Neuron (in vitro differentiated cells): ENCODE data around the gene CEL.
"Not testable (repeated sequence)": the region's sequence is repeated elsewhere in the genome, so short reads cannot be mapped to it uniquely, and the experiment has no call there.

ENCODE experiments used
- H2AFZ ChIP-seq: one replicate; pipeline ENCODE4 v1.6.1; 2013; ENCODE audit warnings: low read depth, mild to moderate bottlenecking, inconsistent platforms, low read length, moderate library complexity
- H3K27me3 ChIP-seq: one replicate; pipeline ENCODE4 v1.6.1; 2013; ENCODE audit warnings: low read length; ENCODE audit not compliant: insufficient read depth
- H3K36me3 ChIP-seq: one replicate; pipeline ENCODE4 v1.6.1; 2013; ENCODE audit warnings: low read length; ENCODE audit not compliant: insufficient read depth
- H3K4me1 ChIP-seq: one replicate; pipeline ENCODE4 v1.6.1; 2013; ENCODE audit warnings: low read length; ENCODE audit not compliant: insufficient read depth
- H3K4me3 ChIP-seq: 2 replicates; pipeline ENCODE4 v1.5.1; 2013; ENCODE audit warnings: mild to moderate bottlenecking, low read length, moderate library complexity
- H3K9me3 ChIP-seq: one replicate; pipeline ENCODE4 v1.6.1; 2013; ENCODE audit warnings: low read length

Gene CEL

DNA sequence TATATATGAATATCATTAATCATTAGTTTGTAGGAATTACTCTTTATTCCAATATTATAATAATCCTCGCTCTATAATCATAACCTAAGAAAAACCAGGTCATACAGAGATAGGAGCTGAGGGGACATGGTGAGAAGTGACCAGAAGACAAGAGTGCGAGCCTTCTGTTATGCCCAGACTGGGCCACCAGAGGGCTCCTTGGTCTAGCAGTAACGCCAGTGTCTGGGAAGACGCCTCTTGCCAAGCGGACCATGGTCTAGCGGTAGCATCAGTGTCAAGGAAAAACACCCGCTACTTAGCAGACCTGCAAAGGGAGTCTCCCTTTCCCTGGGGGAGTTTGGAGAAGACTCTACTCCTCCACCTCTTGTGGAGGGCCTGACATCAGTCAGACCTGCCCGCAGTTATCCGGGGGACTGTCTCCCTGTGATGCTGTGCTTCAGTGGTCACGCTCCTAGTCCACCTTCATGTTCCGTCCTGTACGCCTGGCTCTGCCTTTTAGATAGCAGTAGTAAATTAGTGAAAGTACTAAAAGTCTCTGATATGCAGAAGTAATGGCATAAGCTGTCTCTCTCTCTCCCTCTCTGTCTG lies 20.8 kb upstream of the CEL start:
- H3K27me3 ChIP-seq, H2AFZ ChIP-seq, H3K4me3 ChIP-seq, H3K4me1 ChIP-seq: not testable (repeated sequence)
- peaks cover 12% of the 10 kb centered on the region for H3K9me3 ChIP-seq
- peaks cover 53% of the 10 kb centered on the region for H3K36me3 ChIP-seq

DNA sequence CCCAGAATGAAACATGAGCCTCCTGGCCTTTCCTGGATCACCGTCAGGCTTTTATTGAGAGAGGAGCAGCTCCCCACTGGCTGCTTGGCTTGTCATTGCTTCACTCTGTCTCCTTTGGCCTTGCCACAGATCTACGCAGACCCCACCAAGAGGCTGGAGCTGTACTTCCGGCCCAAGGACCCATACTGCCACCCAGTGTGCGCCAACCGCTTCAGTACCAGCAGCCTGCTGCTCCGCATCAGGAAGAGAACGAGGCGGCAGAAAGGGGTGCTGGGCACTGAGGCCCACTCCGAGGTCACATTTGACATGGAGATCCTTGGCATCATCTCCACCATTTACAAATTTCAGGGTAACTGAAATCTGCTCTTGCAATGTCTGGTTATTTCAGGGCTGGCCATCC lies 19.8 kb upstream of the CEL start:
- Histone ChIP-seq H3K9me3 (peaks cover 4% of the 10 kb centered on the region), H3K4me1 (no peaks in the 10 kb centered on the region), H3K4me3 (no peak overlapping the region), H3K27me3 (no peaks in the 10 kb centered on the region), H3K36me3 (peaks cover 60% of the 10 kb centered on the region), H2AFZ (no peak overlapping the region)

- Histone ChIP-seq H3K4me1 (no peaks in the 10 kb centered on the region), H3K36me3 (peaks cover 61% of the 10 kb centered on the region), H2AFZ (no peak overlapping the region), H3K4me3 (no peak overlapping the region), H3K9me3 (peaks cover 2% of the 10 kb centered on the region), H3K27me3 (no peaks in the 10 kb centered on the region)
Observed at GRCh38 chr9:133042676-133043075, 19.1 kb upstream of the CEL start.

- no peaks in the 10 kb centered on the region for H3K9me3 ChIP-seq
- H3K4me3 ChIP-seq, result no peak overlapping the region
- no peak overlapping the region for H2AFZ ChIP-seq
- H3K4me1 ChIP-seq, result no peaks in the 10 kb centered on the region
- H3K27me3 ChIP-seq, result no peaks in the 10 kb centered on the region
- H3K36me3 ChIP-seq, result peaks cover 66% of the 10 kb centered on the region
Observed at GRCh38 chr9:133043449-133044035, 18.2 kb upstream of the CEL start.

- H2AFZ ChIP-seq, result no peak overlapping the region
- no peaks in the 10 kb centered on the region for H3K27me3 ChIP-seq
- no peaks in the 10 kb centered on the region for H3K9me3 ChIP-seq
- H3K4me1 ChIP-seq, result no peaks in the 10 kb centered on the region
- peaks cover 72% of the 10 kb centered on the region for H3K36me3 ChIP-seq
- no peak overlapping the region for H3K4me3 ChIP-seq
Observed at GRCh38 chr9:133044125-133044524, 17.7 kb upstream of the CEL start.

- no peaks in the 10 kb centered on the region for H3K4me1 ChIP-seq
- no peaks in the 10 kb centered on the region for H3K27me3 ChIP-seq
- no peak overlapping the region for H3K4me3 ChIP-seq
- H3K9me3 ChIP-seq, result no peaks in the 10 kb centered on the region
- H3K36me3 ChIP-seq, result peaks cover 77% of the 10 kb centered on the region
- no peak overlapping the region for H2AFZ ChIP-seq
Observed at GRCh38 chr9:133044661-133045060, 17.1 kb upstream of the CEL start.

- Histone ChIP-seq H3K36me3 (peaks cover 79% of the 10 kb centered on the region), H3K9me3 (no peaks in the 10 kb centered on the region)
Observed at GRCh38 chr9:133045132-133045531, 16.6 kb upstream of the CEL start.

GRCh38 chr9:133046196-133046899 lies 15.4 kb upstream of the CEL start:
- no peak overlapping the region for H3K4me3 ChIP-seq
- no peaks in the 10 kb centered on the region for H3K27me3 ChIP-seq
- H3K9me3 ChIP-seq, result no peaks in the 10 kb centered on the region
- peaks cover 88% of the 10 kb centered on the region for H3K36me3 ChIP-seq
- H2AFZ ChIP-seq, result no peak overlapping the region
- H3K4me1 ChIP-seq, result no peaks in the 10 kb centered on the region

More at GRCh38 chr9:133045132-133045531, 16.6 kb upstream of the CEL start:
- Histone ChIP-seq H3K4me1 (no peaks in the 10 kb centered on the region), H3K4me3 (no peak overlapping the region), H2AFZ (no peak overlapping the region), H3K27me3 (no peaks in the 10 kb centered on the region)

DNA sequence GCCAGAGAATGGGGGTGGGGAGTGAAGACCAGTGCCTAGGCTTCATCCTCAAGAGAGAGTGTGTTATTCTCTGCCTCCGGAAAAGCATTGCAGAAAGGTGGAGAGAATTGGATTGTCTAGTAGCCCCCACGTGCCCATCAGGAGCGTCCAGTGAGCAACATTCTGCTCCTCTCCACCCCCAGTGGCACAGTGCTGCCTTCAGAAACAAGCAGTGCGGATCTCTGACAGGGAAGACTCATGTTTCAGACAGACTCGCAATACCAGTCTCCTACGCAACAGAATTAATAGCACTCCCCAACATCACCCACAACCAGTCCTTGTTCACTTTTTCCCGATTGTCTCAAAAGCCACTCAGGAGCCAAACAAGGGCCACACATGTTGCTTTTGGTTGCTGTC lies 14.9 kb upstream of the CEL start:
- Histone ChIP-seq H3K27me3 (no peaks in the 10 kb centered on the region), H2AFZ (no peak overlapping the region), H3K4me1 (no peaks in the 10 kb centered on the region), H3K9me3 (no peaks in the 10 kb centered on the region), H3K4me3 (no peak overlapping the region), H3K36me3 (peaks cover 91% of the 10 kb centered on the region)

DNA sequence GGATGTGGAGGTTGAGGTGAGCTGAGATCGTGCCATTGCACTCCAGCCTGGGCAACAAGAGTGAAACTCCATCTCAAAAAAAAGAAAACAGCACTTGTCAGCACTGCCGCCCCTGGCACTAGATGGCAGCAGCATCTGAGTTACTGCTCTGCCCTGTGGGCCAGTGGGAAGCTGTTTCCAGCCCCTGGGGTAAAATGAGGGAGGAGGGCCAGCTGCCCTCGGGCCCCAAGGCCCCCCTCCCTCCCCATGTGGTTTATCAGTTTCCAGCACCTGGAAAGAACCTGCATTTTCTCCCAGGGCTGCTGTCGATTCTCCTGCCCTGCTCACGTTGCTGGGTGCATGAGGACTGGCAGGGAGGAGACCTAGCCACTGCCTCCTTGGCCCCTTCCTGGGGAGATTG lies 13.2 kb upstream of the CEL start:
- Histone ChIP-seq H3K27me3 (no peaks in the 10 kb centered on the region), H3K9me3 (no peaks in the 10 kb centered on the region), H3K4me3 (no peak overlapping the region), H3K4me1 (no peaks in the 10 kb centered on the region), H2AFZ (no peak overlapping the region), H3K36me3 (peaks cover 85% of the 10 kb centered on the region)

GRCh38 chr9:133049043-133049442 lies 12.7 kb upstream of the CEL start:
- no peaks in the 10 kb centered on the region for H3K4me1 ChIP-seq
- H3K9me3 ChIP-seq, result no peaks in the 10 kb centered on the region
- no peaks in the 10 kb centered on the region for H3K27me3 ChIP-seq
- peaks cover 83% of the 10 kb centered on the region for H3K36me3 ChIP-seq
- no peak overlapping the region for H3K4me3 ChIP-seq
- H2AFZ ChIP-seq, result no peak overlapping the region

DNA sequence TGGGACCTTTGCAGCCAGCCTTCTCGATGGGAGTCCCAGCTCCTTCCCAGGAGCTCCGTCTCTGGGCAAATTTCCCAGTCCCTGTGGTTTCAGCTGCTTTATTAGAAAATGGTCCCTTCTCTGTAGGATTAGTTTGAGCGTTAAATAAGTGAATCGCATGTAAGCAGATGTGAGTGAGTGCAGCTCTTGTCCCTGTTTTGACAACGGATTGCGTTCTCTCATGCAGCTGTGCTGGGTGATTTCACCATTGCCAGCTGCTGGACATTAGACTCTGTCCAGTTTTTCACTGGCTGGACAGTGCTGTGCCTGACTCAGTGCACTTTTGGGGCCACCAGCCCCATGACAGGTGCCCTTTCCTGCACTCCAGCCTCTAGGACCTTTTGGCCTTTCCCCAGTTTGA lies 11.6 kb upstream of the CEL start:
- Histone ChIP-seq H3K4me1 (no peaks in the 10 kb centered on the region), H3K4me3 (no peak overlapping the region), H3K9me3 (no peaks in the 10 kb centered on the region), H2AFZ (no peak overlapping the region), H3K27me3 (no peaks in the 10 kb centered on the region), H3K36me3 (peaks cover 83% of the 10 kb centered on the region)

DNA sequence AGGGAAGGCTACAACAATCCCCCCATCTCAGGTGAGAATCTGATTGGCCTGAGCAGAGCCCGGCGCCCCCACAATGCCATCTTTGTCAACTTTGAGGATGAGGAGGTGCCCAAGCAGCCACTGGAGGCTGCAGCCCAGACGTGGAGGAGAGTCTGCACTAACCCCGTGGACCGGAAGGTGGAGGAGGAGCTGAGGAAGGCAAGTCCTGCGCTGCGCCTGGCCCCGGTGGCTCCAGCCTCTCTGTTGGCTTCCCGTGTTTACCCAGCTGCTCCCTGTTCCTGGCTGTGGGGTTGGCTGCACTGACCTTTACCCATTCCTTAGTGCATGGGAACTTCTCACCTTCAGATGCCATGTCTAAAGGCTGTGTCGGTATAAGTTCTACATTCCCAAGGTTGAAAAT lies 11.0 kb upstream of the CEL start:
- Histone ChIP-seq H3K9me3 (no peaks in the 10 kb centered on the region), H3K4me3 (no peak overlapping the region), H2AFZ (no peak overlapping the region), H3K4me1 (no peaks in the 10 kb centered on the region), H3K27me3 (no peaks in the 10 kb centered on the region), H3K36me3 (peaks cover 84% of the 10 kb centered on the region)
